ENCODE results near the gene ADAM20.

The ADAM20 gene

DNA sequence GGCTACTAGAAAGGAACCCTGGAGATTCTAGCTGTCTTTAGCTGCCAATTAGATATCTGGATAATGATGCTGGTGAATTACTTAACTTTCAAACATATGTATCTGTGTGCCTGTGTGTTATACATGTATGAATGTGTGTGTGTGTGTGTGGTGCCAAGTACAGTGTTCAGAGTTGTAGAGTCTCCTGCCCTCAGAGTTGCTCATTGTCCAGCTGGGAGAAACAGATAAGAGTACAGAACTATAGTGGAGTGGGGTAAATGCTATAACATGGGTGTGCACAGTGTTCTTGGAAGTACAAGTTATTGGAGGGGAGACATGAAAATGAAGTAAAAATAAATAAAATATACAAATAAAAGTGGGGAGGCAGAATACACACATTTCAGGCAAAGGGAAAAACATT, 23.6 kb upstream of the ADAM20 start:
- FAIRE-seq (no peak), DNase-seq (ENCODE audit: insufficient read length, low spot score) (no peak)
- no peak for TF ChIP-seq CTCF (IDR thresholded peaks at IDR 0.05; ENCODE audit: insufficient read depth, missing control alignments)

DNA sequence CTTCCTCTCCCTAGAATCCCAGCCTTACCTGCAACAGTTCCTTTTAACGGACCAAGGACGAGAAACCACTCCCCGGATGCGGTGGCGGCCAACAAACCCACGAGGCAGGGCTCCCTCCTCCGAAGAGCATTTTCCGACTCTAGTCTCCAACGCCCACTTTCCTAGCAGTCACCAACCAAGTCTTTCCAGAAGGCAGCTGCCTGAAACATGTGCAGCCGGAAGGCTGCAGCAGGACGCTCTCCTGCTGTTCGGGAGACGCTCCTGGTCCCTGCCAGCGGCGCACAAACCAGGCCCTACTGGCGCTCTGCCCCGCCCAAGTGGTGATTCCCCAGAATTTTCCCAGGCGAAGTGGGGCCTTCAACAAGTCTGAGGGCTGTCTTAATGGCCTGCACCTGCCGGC, 21.1 kb upstream of the ADAM20 start:
- FAIRE-seq (no peak), DNase-seq (ENCODE audit: insufficient read length, low spot score) (no peak)
- TF ChIP-seq CTCF (IDR thresholded peaks at IDR 0.05; ENCODE audit: insufficient read depth, missing control alignments): no peak

DNA sequence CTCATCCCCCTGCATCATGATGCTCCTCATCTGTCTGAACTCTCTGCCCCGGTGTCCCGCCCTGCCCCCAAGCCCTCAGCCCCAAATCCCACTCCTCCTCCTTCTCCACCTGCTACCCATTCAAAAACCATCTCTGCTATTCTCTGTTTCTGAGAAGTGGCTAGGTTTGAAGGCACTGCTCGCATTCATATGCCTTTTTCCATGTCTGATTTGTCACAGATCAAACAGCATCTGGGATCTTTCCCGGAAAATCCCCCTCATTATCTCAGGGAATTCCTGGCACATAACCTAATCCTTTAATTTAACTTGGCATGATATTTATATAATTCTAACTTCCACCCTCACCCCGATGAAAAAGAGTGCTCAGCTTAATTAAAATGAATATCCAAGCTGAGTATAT, 3.3 kb upstream of the ADAM20 start:
- no peak for FAIRE-seq
- DNase-seq (ENCODE audit: insufficient read length, low spot score): no peak

DNA sequence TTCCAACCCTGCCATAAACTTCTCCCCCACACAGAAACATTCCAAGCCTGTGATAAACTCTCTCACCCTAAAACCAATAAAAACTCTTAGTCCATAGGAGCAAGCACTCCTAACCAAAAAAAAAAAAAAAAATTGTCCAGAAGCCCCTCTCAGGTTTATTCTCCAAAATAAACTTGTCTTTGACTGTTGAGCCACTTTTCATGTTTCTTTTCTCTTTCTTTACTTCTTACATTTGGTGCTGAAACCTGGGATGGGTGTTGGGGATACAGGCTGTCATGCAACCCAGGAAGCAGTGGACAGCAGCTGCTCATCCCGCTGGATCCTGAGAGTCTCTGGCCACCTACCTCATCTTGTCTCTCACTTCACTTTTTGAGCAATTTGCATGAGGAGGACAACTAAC, 2.0 kb upstream of the ADAM20 start:
- no peak for TF ChIP-seq CTCF (IDR thresholded peaks at IDR 0.05; ENCODE audit: insufficient read depth, missing control alignments)
- DNase-seq (ENCODE audit: insufficient read length, low spot score) (no peak), FAIRE-seq (no peak)

More for the DNA sequence above, 3.3 kb upstream of the ADAM20 start:
- TF ChIP-seq CTCF (IDR thresholded peaks at IDR 0.05; ENCODE audit: insufficient read depth, missing control alignments): no peak

- FAIRE-seq (no peak), DNase-seq (ENCODE audit: insufficient read length, low spot score) (no peak)
- TF ChIP-seq CTCF (IDR thresholded peaks at IDR 0.05; ENCODE audit: insufficient read depth, missing control alignments): no peak
These were observed 4.4 kb downstream of the ADAM20 start for GRCh38 chr14:70530417-70530816.

DNA sequence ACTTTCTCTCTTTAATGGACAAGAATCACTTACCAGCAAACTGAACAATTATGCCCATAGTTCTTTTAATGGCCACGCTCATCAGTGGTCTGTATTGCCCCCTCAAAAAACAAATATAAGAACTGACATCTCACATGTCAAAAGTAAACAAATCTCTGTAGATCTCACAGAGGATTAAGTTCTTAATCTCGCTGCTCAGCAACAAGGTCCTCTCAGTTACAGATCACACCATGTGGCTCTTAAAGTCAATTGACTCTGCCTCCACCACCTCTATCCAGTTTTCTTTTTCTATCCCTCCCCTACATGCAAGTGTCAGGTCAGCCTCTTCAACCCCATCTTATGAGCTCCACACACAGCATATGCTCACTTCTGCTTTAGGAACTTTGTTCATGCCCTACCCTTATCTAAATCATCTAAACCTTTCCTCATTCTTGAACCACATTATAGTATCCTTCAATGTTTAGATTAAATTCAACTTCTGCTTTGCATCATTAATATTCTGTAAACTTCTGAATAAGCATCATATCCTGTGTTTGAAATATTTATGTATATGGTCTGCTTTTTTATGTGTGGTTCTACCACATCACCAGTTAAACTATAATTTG, 7.2 kb downstream of the ADAM20 start:
- FAIRE-seq (no peak), DNase-seq (ENCODE audit: insufficient read length, low spot score) (no peak)
- no peak for TF ChIP-seq CTCF (IDR thresholded peaks at IDR 0.05; ENCODE audit: insufficient read depth, missing control alignments)

- DNase-seq (ENCODE audit: insufficient read length, low spot score): no peak
- no peak for TF ChIP-seq CTCF (IDR thresholded peaks at IDR 0.05; ENCODE audit: insufficient read depth, missing control alignments)
- no peak for FAIRE-seq
These were observed 9.1 kb downstream of the ADAM20 start for GRCh38 chr14:70525691-70526090.
